Right ventricle myocardium inferior (tissue), 1 donor: ENCODE results near the gene FIGLA. TPM values are rescaled to one million over a fixed set of nuclear protein-coding genes. Genes with fewer than 3 reads are reported as not detected.

Experiments
- total RNA-seq: library from RNA; stranded (reverse); fragmentation: NEBNext Ultra II Directional; extraction: Animal tissue kit (Norgen Biotek cat#: 25700); gene quantifications from one replicate; pipeline ENCODE4 v1.2.1, GENCODE V29; 2021
- donor health status: DM: no; HTN: yes; CAD: no; lungs with severe emphysema.

The FIGLA gene
- total RNA-seq, 1 donor from 2014 or later = not detected

Other genes with a start within 250 kb of the FIGLA start
- gene TGFA, start 236.8 kb downstream of the FIGLA start, total RNA-seq = 1.0 TPM
- gene ADD2, start 22.4 kb downstream of the FIGLA start, total RNA-seq = 2.3 TPM
- 0.22 TPM for gene CLEC4F, start 30.0 kb upstream of the FIGLA start, total RNA-seq
- gene CD207, start 45.2 kb upstream of the FIGLA start, total RNA-seq = 0.41 TPM
- gene VAX2, start 109.9 kb upstream of the FIGLA start, total RNA-seq = 0.30 TPM
- not detected for gene ATP6V1B1, start 145.3 kb upstream of the FIGLA start, total RNA-seq
- gene ANKRD53, start 188.0 kb upstream of the FIGLA start, total RNA-seq = 0.54 TPM
- gene TEX261, start 204.2 kb upstream of the FIGLA start, total RNA-seq = 63.8 TPM